DND-41 (cell line): ENCODE measurements around the gene ZCWPW1.

ENCODE experiments used
- ATAC-seq: fragments of 200-7000 bp; cut with Tn5 transposase; 3 replicates; pipeline ENCODE4 v1.9.1; 2021; ENCODE audit warnings: low read depth; ENCODE audit not compliant: insufficient read depth
- DNase-seq: peaks from one replicate; pipeline ENCODE4 v3.0.0-alpha.2; 2020
- H2AFZ ChIP-seq: 2 replicates; pipeline ENCODE4 v1.6.0; 2012; ENCODE audit warnings: low read depth, low read length
- H3K27ac ChIP-seq: 2 replicates; pipeline ENCODE4 v1.5.1; 2012; ENCODE audit warnings: low read length, inconsistent platforms
- H3K27me3 ChIP-seq: fragments of 200-600 bp; sonication (generic); 2 replicates; pipeline ENCODE4 v1.6.0; 2012; ENCODE audit warnings: low read length, mild to moderate bottlenecking, inconsistent platforms; ENCODE audit not compliant: insufficient read depth, poor library complexity
- H3K36me3 ChIP-seq: 2 replicates; pipeline ENCODE4 v1.5.1; 2012; ENCODE audit warnings: low read length, inconsistent platforms; ENCODE audit not compliant: insufficient read depth
- H3K4me1 ChIP-seq: 2 replicates; pipeline ENCODE4 v1.5.1; 2012; ENCODE audit warnings: mild to moderate bottlenecking, low read length; ENCODE audit not compliant: insufficient read depth
- H3K4me2 ChIP-seq: 2 replicates; pipeline ENCODE4 v1.6.0; 2012; ENCODE audit warnings: mild to moderate bottlenecking, moderate library complexity, low read length, inconsistent platforms; ENCODE audit not compliant: insufficient read depth
- H3K4me3 ChIP-seq, 2 experiments: fragments of 200-600 bp in 1 of 2; shearing (Covaris generic) in 1 of 2; 2 replicates each; pipeline ENCODE4 v1.5.1; 2012 to 2016; ENCODE audit warnings: inconsistent platforms in 2 of 2, low read length in 2 of 2, mild to moderate bottlenecking in 2 of 2, low read depth in 1 of 2, moderate library complexity in 1 of 2
- H3K79me2 ChIP-seq: 2 replicates; pipeline ENCODE4 v1.6.0; 2012; ENCODE audit warnings: low read length, inconsistent platforms; ENCODE audit not compliant: insufficient read depth
- H3K9ac ChIP-seq: 2 replicates; pipeline ENCODE4 v1.6.0; 2012; ENCODE audit warnings: low read depth, mild to moderate bottlenecking, inconsistent platforms, low read length, moderate library complexity
- H3K9me3 ChIP-seq: 2 replicates; pipeline ENCODE4 v1.5.1; 2012; ENCODE audit warnings: low read length, moderate library complexity, mild to moderate bottlenecking, inconsistent platforms; ENCODE audit not compliant: insufficient read depth, severe bottlenecking
- H4K20me1 ChIP-seq: 2 replicates; pipeline ENCODE4 v1.6.0; 2012; ENCODE audit warnings: low read length; ENCODE audit not compliant: insufficient read depth
- CTCF ChIP-seq: IDR thresholded peaks from 2 replicates; pipeline ENCODE4 v1.5.1; 2012; ENCODE audit warnings: borderline replicate concordance, low read length, moderate library complexity, mild to moderate bottlenecking; ENCODE audit not compliant: poor library complexity, severe bottlenecking; ENCODE audit errors: extremely low read depth
- EZH2 ChIP-seq: IDR thresholded peaks from 3 replicates; pipeline ENCODE4 v1.6.1; 2012; ENCODE audit warnings: borderline replicate concordance, low read depth, mild to moderate bottlenecking, moderate library complexity, low read length, inconsistent platforms; ENCODE audit not compliant: severe bottlenecking

Gene ZCWPW1

GRCh38 chr7:100363098-100363497 is 65.4 kb downstream of the ZCWPW1 start:
- no peaks in the 10 kb centered on the region for H3K4me1 ChIP-seq
- DNase-seq (no peak), ATAC-seq (no peak)
- H3K27me3 ChIP-seq: no peaks in the 10 kb centered on the region
- no peak overlapping the region for H2AFZ ChIP-seq
- no peaks in the 10 kb centered on the region for H4K20me1 ChIP-seq
- no peak overlapping the region for H3K4me2 ChIP-seq
- no peak overlapping the region for H3K27ac ChIP-seq
- no peak for TF ChIP-seq EZH2
- no peak for TF ChIP-seq CTCF
- no peak overlapping the region for H3K9ac ChIP-seq
- H3K36me3 ChIP-seq: peaks cover 83% of the 10 kb centered on the region
- H3K9me3 ChIP-seq: no peaks in the 10 kb centered on the region
- no peaks in the 10 kb centered on the region for H3K79me2 ChIP-seq
- no peak overlapping the region for H3K4me3 ChIP-seq

GRCh38 chr7:100360135-100360854 is 68.2 kb downstream of the ZCWPW1 start:
- H4K20me1 ChIP-seq: no peaks in the 10 kb centered on the region
- H3K79me2 ChIP-seq: no peaks in the 10 kb centered on the region
- no peaks in the 10 kb centered on the region for H3K27me3 ChIP-seq
- H3K9ac ChIP-seq: no peak overlapping the region
- H3K9me3 ChIP-seq: no peaks in the 10 kb centered on the region
- no peak overlapping the region for H3K4me3 ChIP-seq
- H3K4me1 ChIP-seq: no peaks in the 10 kb centered on the region
- no peak overlapping the region for H2AFZ ChIP-seq
- TF ChIP-seq CTCF (no peak), EZH2 (no peak)
- H3K27ac ChIP-seq: no peak overlapping the region
- no peak overlapping the region for H3K4me2 ChIP-seq
- peaks cover 84% of the 10 kb centered on the region for H3K36me3 ChIP-seq
- ATAC-seq (no peak), DNase-seq (no peak)

GRCh38 chr7:100358857-100359212 is 69.7 kb downstream of the ZCWPW1 start:
- H2AFZ ChIP-seq: no peak overlapping the region
- DNase-seq (no peak), ATAC-seq (no peak)
- no peak overlapping the region for H3K27ac ChIP-seq
- no peak for TF ChIP-seq EZH2
- TF ChIP-seq CTCF: no peak
- H3K27me3 ChIP-seq: no peaks in the 10 kb centered on the region
- H3K9ac ChIP-seq: no peak overlapping the region
- no peak overlapping the region for H3K4me2 ChIP-seq
- H3K36me3 ChIP-seq: peaks cover 87% of the 10 kb centered on the region
- no peaks in the 10 kb centered on the region for H3K4me1 ChIP-seq
- H3K9me3 ChIP-seq: no peaks in the 10 kb centered on the region
- no peaks in the 10 kb centered on the region for H3K79me2 ChIP-seq
- no peak overlapping the region for H3K4me3 ChIP-seq
- no peaks in the 10 kb centered on the region for H4K20me1 ChIP-seq
